HepG2 (cell line): Measurements from ENCODE around the gene SPNS2. TPM values are rescaled to one million over a fixed set of nuclear protein-coding genes. Genes with fewer than 3 reads are reported as not detected.
A peak's percentile ranks its signal among the peaks of the same experiment; 100 is the strongest.

Experiments
- ATAC-seq: fragments of 200-7000 bp; cut with Tn5 transposase; 3 replicates; pipeline ENCODE4 v1.9.1; 2020; ENCODE audit warnings: mild to moderate bottlenecking, moderate library complexity
- BruUV-seq: library from RNA; stranded (reverse); fragments of 400-500 nt; replicated peaks from 2 replicates; lab custom pipeline; 2021; lab: Mats Ljungman, UMichigan
- CTCF ChIA-PET: fragments of 300-600 bp; formaldehyde crosslinking; extraction: SDS; loops from one replicate; lab custom pipeline; 2021; ENCODE audit warnings: low total read pairs, inconsistent platforms, low intra/inter-chr PET ratio; lab: Yijun Ruan, JAX
- POLR2A ChIA-PET: fragments of 350-600 bp; sonication (Branson Sonifier 250); formaldehyde crosslinking; loops from one replicate; lab custom pipeline; 2020; ENCODE audit warnings: antibody characterized with exemption, inconsistent platforms; lab: Yijun Ruan, JAX
- DNase-seq: peaks from one replicate; pipeline ENCODE4 v3.0.0-alpha.2; 2015; ENCODE audit warnings: low spot score
- FAIRE-seq: peaks from 3 replicates; lab custom pipeline; 2011; peaks lifted over from hg19 to GRCh38; lab: Jason Lieb, UNC
- H2AFZ ChIP-seq: one replicate; pipeline ENCODE4 v1.6.1; 2011; ENCODE audit warnings: low read length, inconsistent platforms
- H3K27ac ChIP-seq: fragments of 300-600 bp; 3 replicates; pipeline ENCODE4 v1.8.0; 2011; ENCODE audit warnings: mixed run types, mild to moderate bottlenecking, mixed read lengths, low read length, inconsistent platforms; ENCODE audit not compliant: insufficient read depth; ENCODE audit errors: extremely low read length
- H3K27me3 ChIP-seq, 2 experiments: fragments of 200-600 bp in 1 of 2; 2 replicates in 1 of 2; 3 replicates in 1 of 2; pipeline versions ENCODE4 v1.6.0 to v1.8.0; 2011; ENCODE audit warnings: low read length in 2 of 2, mild to moderate bottlenecking in 2 of 2, moderate library complexity in 2 of 2, inconsistent platforms in 1 of 2; ENCODE audit not compliant: insufficient read depth in 2 of 2, control insufficient read depth in 1 of 2
- H3K36me3 ChIP-seq, 2 experiments: fragments of 200-600 bp in 1 of 2; replicated peaks in 1 of 2; 2 replicates in 1 of 2; 3 replicates in 1 of 2; pipeline versions ENCODE4 v1.5.1 to v1.8.0; 2011; ENCODE audit warnings: low read length in 2 of 2, inconsistent platforms in 1 of 2; ENCODE audit not compliant: insufficient read depth in 2 of 2, control insufficient read depth in 1 of 2
- H3K4me1 ChIP-seq: 2 replicates; pipeline ENCODE4 v1.5.1; 2012; ENCODE audit warnings: low read length, inconsistent platforms; ENCODE audit not compliant: insufficient read depth
- H3K4me2 ChIP-seq: 2 replicates; pipeline ENCODE4 v1.6.0; 2011; ENCODE audit warnings: low read depth, low read length, inconsistent platforms
- H3K4me3 ChIP-seq, 3 experiments: fragments of 200-600 bp in 1 of 3; sonication (generic), shearing (Covaris generic) in 1 of 3; replicated peaks in 1 of 3; 2 replicates each; pipeline ENCODE4 v1.5.1; 2011 to 2016; ENCODE audit warnings: low read length in 3 of 3, inconsistent platforms in 2 of 3, low read depth in 2 of 3, mild to moderate bottlenecking in 2 of 3, control low read depth in 1 of 3, mixed read lengths in 1 of 3; ENCODE audit not compliant: insufficient read depth in 1 of 3
- H3K79me2 ChIP-seq: one replicate; pipeline ENCODE4 v1.6.1; 2011; ENCODE audit warnings: low read length, inconsistent platforms; ENCODE audit not compliant: insufficient read depth
- H3K9ac ChIP-seq: 2 replicates; pipeline ENCODE4 v1.6.0; 2011; ENCODE audit warnings: mild to moderate bottlenecking, low read depth, low read length, inconsistent platforms; ENCODE audit not compliant: insufficient read depth
- H3K9me3 ChIP-seq: 2 replicates; pipeline ENCODE4 v1.5.1; 2012; ENCODE audit warnings: mild to moderate bottlenecking, low read length
- H4K20me1 ChIP-seq: 2 replicates; pipeline ENCODE4 v1.6.0; 2011; ENCODE audit warnings: inconsistent platforms, mild to moderate bottlenecking, low read length, moderate library complexity; ENCODE audit not compliant: insufficient read depth
- CREB3 ChIP-seq: sonication (generic); formaldehyde crosslinking; IDR thresholded peaks from 2 replicates; pipeline ENCODE4 v1.5.0; 2020; ENCODE audit warnings: missing genetic modification reagents
- CTCF ChIP-seq: sonication (generic); formaldehyde crosslinking; IDR thresholded peaks from 2 replicates; pipeline ENCODE4 v1.5.0; 2020; ENCODE audit warnings: mild to moderate bottlenecking, missing genetic modification reagents, moderate library complexity
- HDAC6 ChIP-seq: fragments of 200-600 bp; sonication (generic); IDR thresholded peaks from 2 replicates; pipeline ENCODE4 v1.7.0; 2017; ENCODE audit warnings: mild to moderate bottlenecking, antibody characterized with exemption, low read length, low read depth
- RBFOX2 ChIP-seq: fragments of 200-400 bp; formaldehyde crosslinking; IDR thresholded peaks from 2 replicates; pipeline ENCODE4 v1.6.1; 2017; ENCODE audit warnings: low read depth, mild to moderate bottlenecking, low read length
- STAG1 ChIP-seq: sonication (generic); formaldehyde crosslinking; IDR thresholded peaks from 2 replicates; pipeline ENCODE4 v1.4.0; 2020; ENCODE audit warnings: missing genetic modification reagents
- ZBTB3 ChIP-seq: sonication (generic); formaldehyde crosslinking; IDR thresholded peaks from 2 replicates; pipeline ENCODE4 v1.4.0; 2020; ENCODE audit warnings: low read depth, mild to moderate bottlenecking, moderate library complexity, missing genetic modification reagents, borderline replicate concordance
- ZBTB4 ChIP-seq: sonication (generic); formaldehyde crosslinking; IDR thresholded peaks from 2 replicates; pipeline ENCODE4 v1.4.0; 2020; ENCODE audit warnings: missing genetic modification reagents, mild to moderate bottlenecking, borderline replicate concordance
- ZNF451 ChIP-seq: sonication (generic); formaldehyde crosslinking; IDR thresholded peaks from 2 replicates; pipeline ENCODE4 v1.5.0; 2020; ENCODE audit warnings: mild to moderate bottlenecking, missing genetic modification reagents
- WGBS: methylation state at CpG from one replicate; pipeline ENCODE4 v1.1.6; 2017; ENCODE audit warnings: low lambda C conversion rate; 5-methylcytosine and 5-hydroxymethylcytosine counted together
- in situ Hi-C: cut with HindIII; loops from 2 replicates; pipeline ENCODE4 v1.10.0; 2017; ENCODE audit warnings: low pct_unique_long_range_greater_than_20kb; ENCODE audit not compliant: extremely low pct_ligation_motif_present
- intact Hi-C: fragments of 100-400 bp; cut with micrococcal nuclease; formaldehyde crosslinking; loops from one replicate; pipeline ENCODE4 v1.10.0; 2022; ENCODE audit not compliant: unreplicated experiment
- polyA plus RNA-seq, 8 experiments: library from polyadenylated mRNA; depleted of rRNA in 3 of 8; stranded (reverse) in 7 of 8; unstranded in 1 of 8; fragments of >200 nt; fragmentation: Illumina TruSeq in 4 of 8; extraction: Trizol in 4 of 8; gene quantifications; 2 replicates each; pipeline versions ENCODE4 v1.2.1 to v1.2.3, GENCODE V29; 2011 to 2016; ENCODE audit warnings: low read depth in 4 of 8, missing spikeins in 1 of 8, mixed read lengths in 1 of 8; ENCODE audit not compliant: insufficient read depth in 1 of 8
- total RNA-seq, 5 experiments: library from RNA; depleted of rRNA; stranded (reverse); fragments of >200 nt; fragmentation: Illumina TruSeq; extraction: Trizol; gene quantifications; 2 replicates each; pipeline ENCODE4 v1.2.3, GENCODE V29; 2016; ENCODE audit warnings: low read depth in 1 of 5

SPNS2 gene
- total and polyA plus RNA-seq, 2 of the 13 experiments (the other 11 are each of a cell fraction or from before 2014, with no cell fraction given), result 0.01 TPM; not detected in 1

- Histone ChIP-seq H3K27ac (no peak overlapping the region), H3K4me2 (no peak overlapping the region), H3K4me1 (peaks cover 9% of the 10 kb centered on the region; the same call in 1 of the 2 replicates), H3K79me2 (no peaks in the 10 kb centered on the region), H3K9me3 (no peaks in the 10 kb centered on the region), H3K27me3 (no peaks in the 10 kb centered on the region), H3K9ac (no peak overlapping the region), H3K36me3 (peaks cover 34 to 67% of the 10 kb centered on the region in 2 experiments), H2AFZ (no peak overlapping the region), H4K20me1 (0 out of 2 replicates have a peak, but pooled peaks cover 2% of the 10 kb centered on the region), H3K4me3 (no peak overlapping the region)
- TF ChIP-seq RBFOX2, result peak; percentile 10; the same call in 1 of the 2 replicates
- TF ChIP-seq STAG1 (CRISPR knock-in tag), result 0 out of 2 replicates have a peak, but pooled peaks have one; percentile 3
- no peak for TF ChIP-seq HDAC6
- TF ChIP-seq ZBTB4 (CRISPR knock-in tag), result no peak
- no peak for TF ChIP-seq ZNF451 (CRISPR knock-in tag)
- no peak for TF ChIP-seq ZBTB3
- TF ChIP-seq CTCF, result peak; percentile 25; the same call in 1 of the 2 replicates
- TF ChIP-seq CREB3 (CRISPR knock-in tag), result no peak
- CTCF ChIA-PET, result no interaction called here
- intact Hi-C loops (no loop called here), in situ Hi-C loops (no loop called here)
- DNase-seq (no peak), ATAC-seq (no peak), FAIRE-seq (no peak)
- 95% methylated on average over 16 of the region's 29 CpGs for WGBS
- POLR2A ChIA-PET, result interaction anchor here (1.2 kb wide), 1 partner anchor 14 kb away, joined by 6 read pairs; the partner anchor contains the start of gene MYBBP1A
- BruUV-seq, result no TSS peak
Observed at GRCh38 chr17:4541328-4542002, 42.8 kb downstream of the SPNS2 start.
